HepG2 (cell line): Measurements from ENCODE around the gene BTBD3. TPM values are rescaled to one million over a fixed set of nuclear protein-coding genes. Genes with fewer than 3 reads are reported as not detected.
A peak's percentile ranks its signal among the peaks of the same experiment; 100 is the strongest.

Experiments
- AGO1 ChIP-seq: fragments of 200-400 bp; formaldehyde crosslinking; IDR thresholded peaks from 2 replicates; pipeline ENCODE4 v1.6.1; 2017; ENCODE audit warnings: mild to moderate bottlenecking, low read depth, low read length, moderate library complexity; ENCODE audit not compliant: poor library complexity, severe bottlenecking
- ATF1 ChIP-seq: IDR thresholded peaks from 2 replicates; pipeline ENCODE4 v1.6.1; 2016; ENCODE audit warnings: mild to moderate bottlenecking, control low read depth
- BHLHE40 ChIP-seq: IDR thresholded peaks from 2 replicates; pipeline ENCODE4 v1.6.1; 2011; ENCODE audit warnings: low read length, improper control_type of control experiment
- DMAP1 ChIP-seq: IDR thresholded peaks from 2 replicates; pipeline ENCODE4 v1.6.1; 2016
- IKZF1 ChIP-seq: fragments of 450-650 bp; IDR thresholded peaks from 2 replicates; pipeline ENCODE4 v1.7.1; 2016
- ISL2 ChIP-seq: sonication (generic); formaldehyde crosslinking; IDR thresholded peaks from 2 replicates; pipeline ENCODE4 v1.5.0; 2020; ENCODE audit warnings: missing genetic modification reagents
- JDP2 ChIP-seq: sonication (generic); formaldehyde crosslinking; IDR thresholded peaks from 2 replicates; pipeline ENCODE4 v1.8.1; 2022; ENCODE audit warnings: missing genetic modification reagents, borderline replicate concordance
- KDM6A ChIP-seq: IDR thresholded peaks from 2 replicates; pipeline ENCODE4 v1.6.1; 2016; ENCODE audit warnings: low read depth
- NFKBIZ ChIP-seq: IDR thresholded peaks from 2 replicates; pipeline ENCODE4 v1.6.1; 2018; ENCODE audit warnings: missing genetic modification reagents, missing compliant biosample characterization
- NFYB ChIP-seq: sonication (generic); formaldehyde crosslinking; IDR thresholded peaks from 2 replicates; pipeline ENCODE4 v1.4.0; 2020; ENCODE audit warnings: missing genetic modification reagents
- PHF5A ChIP-seq: IDR thresholded peaks from one replicate; pipeline ENCODE4 v1.6.1; 2018; ENCODE audit warnings: low read depth, missing genetic modification reagents; ENCODE audit not compliant: unreplicated experiment
- POGZ ChIP-seq: sonication (generic); formaldehyde crosslinking; IDR thresholded peaks from 2 replicates; pipeline ENCODE4 v1.4.0; 2020; ENCODE audit warnings: mild to moderate bottlenecking, missing genetic modification reagents
- RARA ChIP-seq: IDR thresholded peaks from 2 replicates; pipeline ENCODE4 v1.6.1; 2016; ENCODE audit warnings: missing genetic modification reagents, missing compliant biosample characterization
- RCOR2 ChIP-seq: IDR thresholded peaks from 2 replicates; pipeline ENCODE4 v1.6.1; 2016; ENCODE audit warnings: missing biosample characterization, missing genetic modification reagents
- SP140L ChIP-seq: sonication (generic); formaldehyde crosslinking; IDR thresholded peaks from 2 replicates; pipeline ENCODE4 v1.4.0; 2020; ENCODE audit warnings: missing genetic modification reagents, borderline replicate concordance
- TOPORS ChIP-seq: sonication (generic); formaldehyde crosslinking; IDR thresholded peaks from 2 replicates; pipeline ENCODE4 v1.8.0; 2023; ENCODE audit warnings: mild to moderate bottlenecking, missing genetic modification reagents
- TRIM24 ChIP-seq: sonication (generic); formaldehyde crosslinking; IDR thresholded peaks from 2 replicates; pipeline ENCODE4 v1.8.0; 2022; ENCODE audit warnings: mild to moderate bottlenecking, missing genetic modification reagents
- ZFP1 ChIP-seq: IDR thresholded peaks from 2 replicates; pipeline ENCODE4 v1.6.1; 2016
- ZNF224 ChIP-seq: sonication (generic); formaldehyde crosslinking; IDR thresholded peaks from 2 replicates; pipeline ENCODE4 v1.5.0; 2020; ENCODE audit warnings: mild to moderate bottlenecking, missing genetic modification reagents
- ZNF34 ChIP-seq: sonication (generic); formaldehyde crosslinking; IDR thresholded peaks from 2 replicates; pipeline ENCODE4 v1.4.0; 2020; ENCODE audit warnings: mild to moderate bottlenecking, missing genetic modification reagents, borderline replicate concordance
- ZNF772 ChIP-seq: sonication (generic); formaldehyde crosslinking; IDR thresholded peaks from 2 replicates; pipeline ENCODE4 v1.5.0; 2020; ENCODE audit warnings: mild to moderate bottlenecking, missing genetic modification reagents
- polyA plus RNA-seq, 8 experiments: library from polyadenylated mRNA; depleted of rRNA in 3 of 8; stranded (reverse) in 7 of 8; unstranded in 1 of 8; fragments of >200 nt; fragmentation: Illumina TruSeq in 4 of 8; extraction: Trizol in 4 of 8; gene quantifications; 2 replicates each; pipeline versions ENCODE4 v1.2.1 to v1.2.3, GENCODE V29; 2011 to 2016; ENCODE audit warnings: low read depth in 4 of 8, missing spikeins in 1 of 8, mixed read lengths in 1 of 8; ENCODE audit not compliant: insufficient read depth in 1 of 8
- total RNA-seq, 5 experiments: library from RNA; depleted of rRNA; stranded (reverse); fragments of >200 nt; fragmentation: Illumina TruSeq; extraction: Trizol; gene quantifications; 2 replicates each; pipeline ENCODE4 v1.2.3, GENCODE V29; 2016; ENCODE audit warnings: low read depth in 1 of 5
- TF ChIP-seq, protein P1 (sequence below): sonication (generic); formaldehyde crosslinking; IDR thresholded peaks from 2 replicates; pipeline ENCODE4 v1.5.1; 2020; ENCODE audit warnings: mild to moderate bottlenecking, missing genetic modification reagents
- TF ChIP-seq, protein P2 (sequence below): IDR thresholded peaks from 2 replicates; pipeline ENCODE4 v1.6.1; 2016
- TF ChIP-seq, protein P3 (sequence below): sonication (generic); formaldehyde crosslinking; IDR thresholded peaks from 2 replicates; pipeline ENCODE4 v1.4.0; 2020; ENCODE audit warnings: mild to moderate bottlenecking, missing genetic modification reagents
- TF ChIP-seq, protein P4 (sequence below): IDR thresholded peaks from 2 replicates; pipeline ENCODE4 v1.4.0; 2020; ENCODE audit warnings: mild to moderate bottlenecking, missing genetic modification reagents

BTBD3 gene
- total and polyA plus RNA-seq, 2 of the 13 experiments (the other 11 are each of a cell fraction or from before 2014, with no cell fraction given): 32.2 to 41.8 TPM

DNA sequence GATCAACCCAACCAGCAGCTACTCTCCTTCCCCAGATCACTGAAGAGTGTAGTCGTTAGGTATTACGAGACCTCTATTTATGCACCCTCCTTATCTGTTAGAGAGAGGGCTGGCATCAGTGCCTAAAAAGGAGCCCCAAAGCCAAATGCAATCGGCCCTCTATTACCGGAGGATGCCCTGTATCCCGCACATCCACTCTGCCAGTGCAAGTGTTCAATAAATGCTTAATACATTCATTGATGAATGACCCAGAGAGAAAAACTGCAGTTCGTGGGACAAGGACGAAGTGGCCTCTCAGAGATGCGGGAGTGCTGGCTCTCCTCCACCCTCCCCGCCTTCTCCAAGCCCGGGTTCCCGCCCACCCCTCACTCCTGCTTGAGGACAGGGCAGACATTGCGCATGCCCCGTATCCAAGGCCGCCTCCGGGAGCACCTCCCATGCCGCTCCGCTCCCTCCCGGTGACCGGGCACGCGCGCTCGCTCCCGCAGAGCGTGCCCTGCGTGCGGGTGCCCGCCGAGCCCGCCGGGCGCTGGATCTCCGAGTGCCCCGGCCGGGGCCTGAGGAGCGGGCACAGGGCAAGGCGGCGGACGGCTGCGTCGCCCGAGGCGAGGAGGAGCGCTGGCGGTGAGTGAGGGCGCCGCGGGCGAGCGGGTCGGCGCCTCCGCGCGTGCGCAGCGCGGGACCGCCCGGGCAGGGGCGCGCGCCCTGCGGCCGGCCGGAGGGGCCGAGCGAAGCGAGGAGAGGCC lies 27.2 kb upstream of the BTBD3 start (continued):
- no peak for TF ChIP-seq ZNF34 (CRISPR knock-in tag)
- TF ChIP-seq RARA (CRISPR knock-in tag): no peak; the same call in 1 of the 2 replicates
- TF ChIP-seq RCOR2 (CRISPR knock-in tag): no peak
- TF ChIP-seq, protein P1, sequence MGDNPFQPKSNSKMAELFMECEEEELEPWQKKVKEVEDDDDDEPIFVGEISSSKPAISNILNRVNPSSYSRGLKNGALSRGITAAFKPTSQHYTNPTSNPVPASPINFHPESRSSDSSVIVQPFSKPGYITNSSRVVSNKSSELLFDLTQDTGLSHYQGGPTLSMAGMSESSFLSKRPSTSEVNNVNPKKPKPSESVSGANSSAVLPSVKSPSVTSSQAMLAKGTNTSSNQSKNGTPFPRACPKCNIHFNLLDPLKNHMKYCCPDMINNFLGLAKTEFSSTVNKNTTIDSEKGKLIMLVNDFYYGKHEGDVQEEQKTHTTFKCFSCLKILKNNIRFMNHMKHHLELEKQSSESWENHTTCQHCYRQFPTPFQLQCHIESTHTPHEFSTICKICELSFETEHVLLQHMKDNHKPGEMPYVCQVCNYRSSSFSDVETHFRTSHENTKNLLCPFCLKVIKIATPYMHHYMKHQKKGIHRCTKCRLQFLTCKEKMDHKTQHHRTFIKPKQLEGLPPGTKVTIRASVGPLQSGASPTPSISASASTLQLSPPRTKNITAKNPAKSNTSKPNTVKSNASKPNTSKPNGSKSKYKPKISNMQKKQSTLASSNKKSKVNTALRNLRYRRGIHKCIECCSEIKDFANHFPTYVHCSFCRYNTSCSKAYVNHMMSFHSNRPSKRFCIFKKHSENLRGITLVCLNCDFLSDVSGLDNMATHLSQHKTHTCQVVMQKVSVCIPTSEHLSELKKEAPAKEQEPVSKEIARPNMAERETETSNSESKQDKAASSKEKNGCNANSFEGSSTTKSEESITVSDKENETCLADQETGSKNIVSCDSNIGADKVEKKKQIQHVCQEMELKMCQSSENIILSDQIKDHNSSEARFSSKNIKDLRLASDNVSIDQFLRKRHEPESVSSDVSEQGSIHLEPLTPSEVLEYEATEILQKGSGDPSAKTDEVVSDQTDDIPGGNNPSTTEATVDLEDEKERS: no peak
- TF ChIP-seq IKZF1: no peak
- peak; percentile 12; the same call in 1 of the 2 replicates for TF ChIP-seq DMAP1
- TF ChIP-seq TRIM24 (CRISPR knock-in tag): no peak
- no peak for TF ChIP-seq AGO1
- TF ChIP-seq, protein P2, sequence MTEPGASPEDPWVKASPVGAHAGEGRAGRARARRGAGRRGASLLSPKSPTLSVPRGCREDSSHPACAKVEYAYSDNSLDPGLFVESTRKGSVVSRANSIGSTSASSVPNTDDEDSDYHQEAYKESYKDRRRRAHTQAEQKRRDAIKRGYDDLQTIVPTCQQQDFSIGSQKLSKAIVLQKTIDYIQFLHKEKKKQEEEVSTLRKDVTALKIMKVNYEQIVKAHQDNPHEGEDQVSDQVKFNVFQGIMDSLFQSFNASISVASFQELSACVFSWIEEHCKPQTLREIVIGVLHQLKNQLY (CRISPR knock-in tag): 0 out of 2 replicates have a peak, but pooled peaks have one; percentile 21
- 0 out of 2 replicates have a peak, but pooled peaks have one; percentile 72 for TF ChIP-seq JDP2
- TF ChIP-seq, protein P3, sequence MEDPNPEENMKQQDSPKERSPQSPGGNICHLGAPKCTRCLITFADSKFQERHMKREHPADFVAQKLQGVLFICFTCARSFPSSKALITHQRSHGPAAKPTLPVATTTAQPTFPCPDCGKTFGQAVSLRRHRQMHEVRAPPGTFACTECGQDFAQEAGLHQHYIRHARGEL: no peak
- TF ChIP-seq TOPORS: peak; percentile 78
- TF ChIP-seq KDM6A (CRISPR knock-in tag): no peak
- no peak; the same call in 1 of the 2 replicates for TF ChIP-seq NFKBIZ (CRISPR knock-in tag)
- TF ChIP-seq, protein P4, sequence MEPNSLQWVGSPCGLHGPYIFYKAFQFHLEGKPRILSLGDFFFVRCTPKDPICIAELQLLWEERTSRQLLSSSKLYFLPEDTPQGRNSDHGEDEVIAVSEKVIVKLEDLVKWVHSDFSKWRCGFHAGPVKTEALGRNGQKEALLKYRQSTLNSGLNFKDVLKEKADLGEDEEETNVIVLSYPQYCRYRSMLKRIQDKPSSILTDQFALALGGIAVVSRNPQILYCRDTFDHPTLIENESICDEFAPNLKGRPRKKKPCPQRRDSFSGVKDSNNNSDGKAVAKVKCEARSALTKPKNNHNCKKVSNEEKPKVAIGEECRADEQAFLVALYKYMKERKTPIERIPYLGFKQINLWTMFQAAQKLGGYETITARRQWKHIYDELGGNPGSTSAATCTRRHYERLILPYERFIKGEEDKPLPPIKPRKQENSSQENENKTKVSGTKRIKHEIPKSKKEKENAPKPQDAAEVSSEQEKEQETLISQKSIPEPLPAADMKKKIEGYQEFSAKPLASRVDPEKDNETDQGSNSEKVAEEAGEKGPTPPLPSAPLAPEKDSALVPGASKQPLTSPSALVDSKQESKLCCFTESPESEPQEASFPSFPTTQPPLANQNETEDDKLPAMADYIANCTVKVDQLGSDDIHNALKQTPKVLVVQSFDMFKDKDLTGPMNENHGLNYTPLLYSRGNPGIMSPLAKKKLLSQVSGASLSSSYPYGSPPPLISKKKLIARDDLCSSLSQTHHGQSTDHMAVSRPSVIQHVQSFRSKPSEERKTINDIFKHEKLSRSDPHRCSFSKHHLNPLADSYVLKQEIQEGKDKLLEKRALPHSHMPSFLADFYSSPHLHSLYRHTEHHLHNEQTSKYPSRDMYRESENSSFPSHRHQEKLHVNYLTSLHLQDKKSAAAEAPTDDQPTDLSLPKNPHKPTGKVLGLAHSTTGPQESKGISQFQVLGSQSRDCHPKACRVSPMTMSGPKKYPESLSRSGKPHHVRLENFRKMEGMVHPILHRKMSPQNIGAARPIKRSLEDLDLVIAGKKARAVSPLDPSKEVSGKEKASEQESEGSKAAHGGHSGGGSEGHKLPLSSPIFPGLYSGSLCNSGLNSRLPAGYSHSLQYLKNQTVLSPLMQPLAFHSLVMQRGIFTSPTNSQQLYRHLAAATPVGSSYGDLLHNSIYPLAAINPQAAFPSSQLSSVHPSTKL (CRISPR knock-in tag): peak; percentile 15; the same call in 1 of the 2 replicates
- no peak for TF ChIP-seq ATF1
- no peak for TF ChIP-seq PHF5A
- TF ChIP-seq SP140L (CRISPR knock-in tag): no peak
- 0 out of 2 replicates have a peak, but pooled peaks have one; percentile 10 for TF ChIP-seq ZFP1 (CRISPR knock-in tag)
- peak; percentile 16; the same call in 1 of the 2 replicates for TF ChIP-seq NFYB (CRISPR knock-in tag)
- no peak for TF ChIP-seq BHLHE40
- TF ChIP-seq ISL2 (CRISPR knock-in tag): no peak
- TF ChIP-seq POGZ (CRISPR knock-in tag): peak; percentile 32; the same call in 1 of the 2 replicates
- peak; percentile 13; the same call in 1 of the 2 replicates for TF ChIP-seq ZNF772
- TF ChIP-seq ZNF224: no peak
